Measurements from ENCODE around the gene CHTF18. TPM values are rescaled to one million over a fixed set of nuclear protein-coding genes. Genes with fewer than 3 reads are reported as not detected.

The CHTF18 gene
- 10 to 100 TPM; 30.7 to 31.1 TPM for total RNA-seq
- polyA plus RNA-seq (2013, experiment 1 of 2), result 7.9 TPM
- polyA plus RNA-seq (2013, experiment 2 of 2), result 12.2 TPM
- 5.2 to 175 (median 32.9) reads per million in 172 experiments for total RNA-seq

GRCh38 chr16:788399-789126 lies at the start of gene CHTF18:
CHTF18 (plus strand) TSS chr16:788620; CDS start chr16:788685, 65 bp downstream.
- peaks cover 6% of the 10 kb centered on the region for H3K36me3 Mint-ChIP-seq (ENCODE audit: low read depth)
- H3K4me3 Mint-ChIP-seq, result peak within 1 kb of the TSS; percentile 89
- peak; percentile 96 for ATAC-seq (ENCODE audit: poor library complexity)
- Histone ChIP-seq H3K27me3 (ENCODE audit: control insufficient read depth in 1 of 2, insufficient read depth in 2 of 2, low read length in 2 of 2) (no peaks in the 10 kb centered on the region), H3K36me3 (ENCODE audit: insufficient read depth, low read length) (peaks cover 10% of the 10 kb centered on the region), H3K4me1 (ENCODE audit: insufficient read depth, low read length) (peaks cover 34% of the 10 kb centered on the region), H3K4me3 (ENCODE audit: low read length) (peak within 1 kb of the TSS; percentile 87), H3K9me3 (ENCODE audit: control insufficient read depth in 1 of 2, insufficient read depth in 1 of 2, low read length in 2 of 2) (no peaks in the 10 kb centered on the region), H3K27ac (ENCODE audit: low read depth in 1 of 2, low read length in 2 of 2) (peak within 1 kb of the TSS in 1 of 2 donors; percentile 35)
- H3K27me3 Mint-ChIP-seq, result no peaks in the 10 kb centered on the region
- ChIA-PET POLR2A (interaction anchor here (0.6 to 2.0 kb wide), 13 partner anchors 15 to 261 kb away, joined by 3 to 14 read pairs (median 4); partner anchors contain the start of genes ANTKMT, CCDC78, CIAO3 and WDR24), CTCF (interaction anchor here (1.0 to 2.7 kb wide), 3 partner anchors 47 to 76 kb away, joined by 3 to 8 read pairs (median 3); partner anchors contain the start of gene METRN)
- DNase-seq, result peak; percentile 87 to 98 (median 94)
- H3K4me1 Mint-ChIP-seq (ENCODE audit: low read depth), result no peaks in the 10 kb centered on the region
- no peaks in the 10 kb centered on the region for H3K9me3 Mint-ChIP-seq
- H3K27ac Mint-ChIP-seq, result peak within 1 kb of the TSS; percentile 9
- no peak for TF ChIP-seq CTCF (IDR thresholded peaks at IDR 0.05)
- intact Hi-C loops (cut with DNase I, micrococcal nuclease), result loop anchor here in 1 of 2 experiments (1.0 kb wide), 3 partner anchors 19 to 182 kb away; partner anchors contain the start of gene LMF1

- no peaks in the 10 kb centered on the region for H3K4me1 Mint-ChIP-seq (ENCODE audit: low read depth)
- H3K27ac Mint-ChIP-seq, result no peak overlapping the region
- DNase-seq (no peak), ATAC-seq (ENCODE audit: poor library complexity) (no peak)
- Histone ChIP-seq H3K4me1 (ENCODE audit: insufficient read depth, low read length) (peaks cover 20% of the 10 kb centered on the region), H3K9me3 (ENCODE audit: control insufficient read depth in 1 of 2, insufficient read depth in 1 of 2, low read length in 2 of 2) (no peaks in the 10 kb centered on the region), H3K27me3 (ENCODE audit: control insufficient read depth in 1 of 2, insufficient read depth in 2 of 2, low read length in 2 of 2) (no peaks in the 10 kb centered on the region), H3K4me3 (ENCODE audit: low read length) (peak overlapping the region; percentile 88), H3K27ac (ENCODE audit: low read depth in 1 of 2, low read length in 2 of 2) (no peak overlapping the region), H3K36me3 (ENCODE audit: insufficient read depth, low read length) (peaks cover 37% of the 10 kb centered on the region)
- CTCF ChIA-PET, result interaction anchor here (1.4 to 1.9 kb wide), 5 partner anchors 11 to 45 kb away, joined by 3 to 9 read pairs (median 8); partner anchors contain the start of genes ANTKMT and METRN
- H3K4me3 Mint-ChIP-seq, result peak overlapping the region; percentile 60
- POLR2A ChIA-PET, result interaction anchor here (0.8 to 1.7 kb wide), 7 partner anchors 11 to 48 kb away, joined by 3 to 7 read pairs (median 5); partner anchors contain the start of genes ANTKMT, CHTF18 and RPUSD1
- no peaks in the 10 kb centered on the region for H3K27me3 Mint-ChIP-seq
- no peak for TF ChIP-seq CTCF (IDR thresholded peaks at IDR 0.05)
- no peaks in the 10 kb centered on the region for H3K9me3 Mint-ChIP-seq
- H3K36me3 Mint-ChIP-seq (ENCODE audit: low read depth), result peaks cover 23% of the 10 kb centered on the region
- intact Hi-C loops (cut with DNase I, micrococcal nuclease), result no loop called here
Measured at GRCh38 chr16:739560-740458, 48.6 kb upstream of the CHTF18 start.

GRCh38 chr16:740459-740763 lies 48.0 kb upstream of the CHTF18 start:
- H3K27ac ChIP-seq (ENCODE audit: low read depth in 1 of 2, low read length in 2 of 2), result peak overlapping the region; percentile 64 to 73
- CTCF ChIA-PET, result interaction anchor here (1.2 to 1.9 kb wide), 6 partner anchors 11 to 152 kb away, joined by 3 to 9 read pairs (median 8); partner anchors contain the start of genes ANTKMT and METRN
- H3K27ac Mint-ChIP-seq, result no peak overlapping the region
- H3K4me1 ChIP-seq (ENCODE audit: insufficient read depth, low read length), result peaks cover 20% of the 10 kb centered on the region
- H3K9me3 ChIP-seq (ENCODE audit: control insufficient read depth in 1 of 2, insufficient read depth in 1 of 2, low read length in 2 of 2), result no peaks in the 10 kb centered on the region
- no peaks in the 10 kb centered on the region for H3K9me3 Mint-ChIP-seq
- peak overlapping the region; percentile 83 for H3K4me3 Mint-ChIP-seq
- H3K36me3 ChIP-seq (ENCODE audit: insufficient read depth, low read length), result peaks cover 32% of the 10 kb centered on the region
- H3K27me3 Mint-ChIP-seq, result no peaks in the 10 kb centered on the region
- H3K36me3 Mint-ChIP-seq (ENCODE audit: low read depth), result peaks cover 18% of the 10 kb centered on the region
- H3K4me1 Mint-ChIP-seq (ENCODE audit: low read depth), result no peaks in the 10 kb centered on the region
- no peaks in the 10 kb centered on the region for H3K27me3 ChIP-seq (ENCODE audit: control insufficient read depth in 1 of 2, insufficient read depth in 2 of 2, low read length in 2 of 2)
- ATAC-seq (ENCODE audit: poor library complexity) (peak; percentile 4), DNase-seq (no peak)
- intact Hi-C loops (cut with DNase I, micrococcal nuclease), result no loop called here
- no peak for TF ChIP-seq CTCF (IDR thresholded peaks at IDR 0.05)
- peak overlapping the region; percentile 88 for H3K4me3 ChIP-seq (ENCODE audit: low read length)
- POLR2A ChIA-PET, result interaction anchor here (0.8 to 1.7 kb wide), 6 partner anchors 12 to 47 kb away, joined by 3 to 7 read pairs (median 6); partner anchors contain the start of genes ANTKMT, CCDC78, CHTF18 and RPUSD1

All from CD4-positive, alpha-beta T cell (primary cell).